Ovary (tissue), 3 donors: ENCODE data around the gene SH2D4B.

Experiments
- EP300 ChIP-seq: sonication (generic); formaldehyde crosslinking; IDR thresholded peaks from one replicate; pipeline ENCODE4 v1.6.1; 2017; ENCODE audit warnings: antibody characterized with exemption
- POLR2A ChIP-seq: fragments of 450-650 bp; IDR thresholded peaks from one replicate; pipeline ENCODE4 v1.6.1; 2017; ENCODE audit warnings: antibody characterized with exemption, mild to moderate bottlenecking, moderate library complexity
- TF ChIP-seq, protein P1 (sequence below), 3 donors: fragments of 450-650 bp in 2 of 3; fragments of 200-600 bp in 1 of 3; IDR thresholded peaks; one replicate each; pipeline versions ENCODE4 v1.5.1 to v1.8.0; 2016 to 2022; ENCODE audit warnings: antibody characterized with exemption in 3 of 3, mild to moderate bottlenecking in 1 of 3
- donor health status: DM: no; HTN: no; CAD: no.

DNA sequence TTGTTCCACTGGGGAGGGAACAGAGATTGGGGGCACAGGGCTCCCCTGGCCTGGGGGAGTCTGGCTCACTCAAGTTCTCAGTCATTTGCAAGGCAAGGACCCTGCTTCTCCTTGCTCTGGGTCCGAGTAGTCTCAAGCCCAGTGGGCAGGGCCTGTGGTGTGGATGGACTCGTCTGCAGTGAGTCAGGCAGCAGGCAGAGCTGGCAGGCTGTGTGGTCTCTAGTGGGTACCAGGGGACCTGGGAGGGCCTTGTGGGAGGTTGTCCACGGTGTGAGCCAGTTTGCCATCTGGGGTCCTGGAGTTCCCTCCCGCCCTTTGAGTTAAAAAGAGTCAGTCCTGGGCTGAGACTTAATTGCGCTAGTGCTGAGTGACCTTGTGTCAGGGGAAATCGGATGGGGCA lies 8.8 kb upstream of the SH2D4B start:
- TF ChIP-seq, protein P1, sequence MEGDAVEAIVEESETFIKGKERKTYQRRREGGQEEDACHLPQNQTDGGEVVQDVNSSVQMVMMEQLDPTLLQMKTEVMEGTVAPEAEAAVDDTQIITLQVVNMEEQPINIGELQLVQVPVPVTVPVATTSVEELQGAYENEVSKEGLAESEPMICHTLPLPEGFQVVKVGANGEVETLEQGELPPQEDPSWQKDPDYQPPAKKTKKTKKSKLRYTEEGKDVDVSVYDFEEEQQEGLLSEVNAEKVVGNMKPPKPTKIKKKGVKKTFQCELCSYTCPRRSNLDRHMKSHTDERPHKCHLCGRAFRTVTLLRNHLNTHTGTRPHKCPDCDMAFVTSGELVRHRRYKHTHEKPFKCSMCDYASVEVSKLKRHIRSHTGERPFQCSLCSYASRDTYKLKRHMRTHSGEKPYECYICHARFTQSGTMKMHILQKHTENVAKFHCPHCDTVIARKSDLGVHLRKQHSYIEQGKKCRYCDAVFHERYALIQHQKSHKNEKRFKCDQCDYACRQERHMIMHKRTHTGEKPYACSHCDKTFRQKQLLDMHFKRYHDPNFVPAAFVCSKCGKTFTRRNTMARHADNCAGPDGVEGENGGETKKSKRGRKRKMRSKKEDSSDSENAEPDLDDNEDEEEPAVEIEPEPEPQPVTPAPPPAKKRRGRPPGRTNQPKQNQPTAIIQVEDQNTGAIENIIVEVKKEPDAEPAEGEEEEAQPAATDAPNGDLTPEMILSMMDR (IDR thresholded peaks at IDR 0.05) = no peak
- TF ChIP-seq EP300 (no peak), POLR2A (no peak)
